HG03575 (cell line): ENCODE data around the gene TRIM14.
"Not testable (repeated sequence)": the region's sequence is repeated elsewhere in the genome, so short reads cannot be mapped to it uniquely, and the experiment has no call there.

Experiments
- ATAC-seq: cut with Tn5 transposase; IDR thresholded peaks from one replicate; pipeline ENCODE4 v1.9.1; 2021; ENCODE audit not compliant: unreplicated experiment, insufficient number of reproducible peaks, low FRiP score; ENCODE audit errors: extremely low read depth

TRIM14 gene

DNA sequence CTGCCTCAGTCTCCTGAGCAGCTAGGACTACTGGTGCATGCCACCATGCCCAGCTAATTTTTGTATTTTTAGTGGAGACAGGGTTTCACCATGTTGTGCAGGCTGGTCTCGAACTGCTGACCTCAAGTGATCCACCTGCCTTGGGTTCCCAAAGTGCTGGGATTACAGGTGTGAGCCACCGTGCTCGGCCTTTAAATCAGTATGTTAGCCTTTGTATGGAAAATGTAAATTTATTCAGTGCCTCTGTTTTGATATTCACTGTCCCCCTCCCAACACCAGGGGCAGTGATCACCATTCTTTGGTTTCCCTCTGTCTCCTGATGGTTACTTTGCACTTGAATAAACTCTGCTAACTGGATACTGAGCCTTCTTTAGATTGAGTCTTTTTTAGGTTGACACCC is 28.3 kb downstream of the TRIM14 start:
- not testable (repeated sequence) for ATAC-seq

DNA sequence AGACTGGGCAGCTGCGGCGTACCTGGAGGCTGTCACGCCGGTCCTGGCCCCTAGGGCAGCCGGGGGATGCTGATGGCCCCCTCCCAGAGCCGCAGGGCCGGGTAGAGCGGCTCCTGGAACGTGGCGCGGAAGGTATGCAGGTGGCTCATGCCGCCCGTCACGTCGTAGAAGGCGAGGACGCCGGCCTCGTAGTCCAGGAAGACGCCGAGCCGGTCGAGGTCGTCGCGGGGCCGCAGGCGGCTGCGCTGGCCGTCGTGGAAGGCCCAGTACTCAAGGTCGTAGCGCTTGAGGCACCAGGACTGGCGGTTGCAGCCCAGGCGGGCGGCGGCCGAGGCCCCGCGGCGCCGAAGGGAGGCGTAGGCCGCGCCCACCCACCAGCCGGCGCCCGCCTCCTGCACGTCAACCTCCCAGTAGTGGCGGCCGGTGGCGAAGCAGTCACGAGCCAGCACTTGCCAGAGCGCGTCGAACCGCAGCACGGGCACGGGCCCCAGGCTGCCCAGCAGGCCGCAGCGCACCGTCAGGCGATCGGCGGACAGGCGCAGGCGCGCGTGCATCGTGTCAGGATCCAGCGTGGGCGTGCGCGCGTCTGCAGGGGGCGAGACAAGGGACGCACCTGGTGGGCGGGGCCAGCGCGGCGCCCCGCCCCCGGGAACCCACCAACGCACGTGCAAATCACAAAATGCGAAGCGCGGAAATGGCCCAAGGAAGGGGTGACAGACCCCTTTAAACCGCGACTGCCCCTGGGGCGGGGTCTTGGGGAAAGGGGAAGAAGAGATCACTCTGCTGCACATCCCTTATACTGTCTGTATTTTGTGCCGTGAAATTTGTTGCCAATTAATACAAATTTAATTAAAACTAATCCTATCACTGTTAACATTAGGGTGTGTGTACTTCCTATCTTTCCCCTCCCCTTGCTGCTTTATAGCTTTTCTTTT is 31.3 kb downstream of the TRIM14 start:
- no peak for ATAC-seq

DNA sequence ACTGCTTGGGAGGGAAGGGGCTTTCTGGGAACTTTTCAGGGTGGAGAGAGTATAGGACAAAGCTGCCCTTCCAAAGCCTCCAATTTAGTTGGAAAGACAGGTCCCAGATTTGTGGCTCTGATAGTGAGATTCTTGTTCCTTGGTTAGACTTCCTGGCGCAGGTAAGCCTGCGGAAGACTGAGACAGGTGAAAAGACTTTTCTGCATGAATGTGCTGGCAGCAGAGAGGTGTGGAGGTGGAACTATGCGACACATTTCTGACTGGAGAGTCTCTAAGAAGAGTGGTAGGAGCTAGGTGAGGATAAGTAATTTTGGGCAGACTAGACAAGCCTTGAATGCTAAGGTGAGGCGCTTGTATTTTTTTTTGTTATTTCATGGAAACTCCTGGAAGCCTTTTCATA is 32.6 kb downstream of the TRIM14 start:
- no peak for ATAC-seq

DNA sequence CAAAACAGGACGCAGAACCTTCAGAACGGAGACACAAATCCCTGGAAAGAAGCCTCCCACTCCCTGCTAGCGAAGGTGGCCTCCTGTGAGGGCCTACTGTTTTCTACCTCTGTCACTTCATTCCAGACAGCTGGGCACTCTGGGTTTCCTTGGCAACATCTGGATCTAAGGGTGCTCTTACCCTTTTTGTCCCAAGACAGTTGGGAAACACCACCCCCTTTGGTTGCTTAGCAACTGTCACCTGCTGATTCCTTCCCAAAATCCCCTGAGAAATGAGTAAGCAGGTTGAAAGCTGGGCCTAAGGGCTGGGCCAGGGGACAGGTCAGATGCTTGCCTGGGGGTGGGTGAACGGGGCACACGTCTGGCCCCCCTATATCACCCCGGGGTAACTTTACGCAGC is 33.1 kb downstream of the TRIM14 start:
- no peak for ATAC-seq

DNA sequence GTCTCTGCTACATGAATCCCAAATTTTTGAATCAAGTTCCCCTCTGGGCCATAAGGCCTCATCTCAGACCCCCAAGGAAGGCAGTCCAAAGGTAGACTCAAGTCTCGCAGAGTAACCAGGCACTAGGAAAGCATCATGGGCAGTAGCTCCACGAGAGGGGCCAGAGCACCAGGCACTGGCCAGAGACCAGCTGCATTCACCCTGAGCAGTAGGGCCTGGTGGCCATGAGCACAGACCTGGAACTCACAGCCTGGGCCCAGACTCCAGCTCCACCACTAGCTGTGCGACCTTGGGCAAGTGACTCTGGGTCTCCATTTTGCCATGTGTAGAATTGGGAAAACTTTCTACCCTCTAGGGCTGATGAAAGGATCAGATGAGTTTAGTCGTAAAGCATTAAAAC is 34.0 kb downstream of the TRIM14 start:
- no peak for ATAC-seq

DNA sequence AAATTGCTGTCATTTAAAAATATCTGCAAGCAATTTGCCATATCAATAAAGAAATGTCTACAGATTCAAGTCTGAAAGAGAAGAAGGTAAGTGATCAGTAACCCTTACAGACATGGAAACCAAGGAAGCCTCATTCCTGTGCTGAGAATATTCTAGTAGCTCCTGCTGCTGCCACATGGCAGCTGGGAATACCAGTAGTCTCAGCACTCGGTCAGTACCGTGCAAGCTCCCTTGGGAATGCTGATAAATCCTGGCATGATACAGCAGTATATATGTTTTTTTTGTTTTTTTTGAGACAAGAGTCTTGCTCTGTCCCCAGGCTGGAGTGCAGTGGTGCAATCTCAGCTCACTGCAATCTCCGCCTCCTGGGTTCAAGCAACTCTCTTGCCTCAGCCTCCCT is 34.6 kb downstream of the TRIM14 start:
- no peak for ATAC-seq

- no peak for ATAC-seq
Measured at GRCh38 chr9:98083566-98084183, 35.3 kb downstream of the TRIM14 start.

DNA sequence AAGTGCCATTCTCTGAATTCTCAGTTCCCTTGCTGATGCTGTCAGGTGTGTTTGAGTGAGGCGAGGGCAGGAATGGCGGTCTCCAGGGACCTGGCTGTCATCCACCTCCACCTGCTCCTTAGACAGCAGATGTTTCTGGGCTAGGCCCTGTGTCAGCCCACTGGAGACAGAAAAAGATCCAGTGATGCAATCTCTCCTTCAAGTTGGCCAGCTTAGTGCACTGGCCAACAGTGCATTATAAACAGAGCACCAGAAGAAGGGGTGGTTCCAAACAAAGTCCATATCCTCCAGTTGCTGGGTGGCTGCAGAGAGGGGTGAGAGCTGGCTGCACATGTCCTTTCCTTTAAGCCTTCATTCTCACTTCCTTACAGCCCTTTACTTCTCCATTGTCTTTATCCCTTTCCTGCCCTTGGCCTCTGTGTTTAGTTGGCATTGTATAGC is 35.9 kb downstream of the TRIM14 start:
- no peak for ATAC-seq

- no peak for ATAC-seq
Measured at GRCh38 chr9:98081477-98082219, 37.4 kb downstream of the TRIM14 start.

DNA sequence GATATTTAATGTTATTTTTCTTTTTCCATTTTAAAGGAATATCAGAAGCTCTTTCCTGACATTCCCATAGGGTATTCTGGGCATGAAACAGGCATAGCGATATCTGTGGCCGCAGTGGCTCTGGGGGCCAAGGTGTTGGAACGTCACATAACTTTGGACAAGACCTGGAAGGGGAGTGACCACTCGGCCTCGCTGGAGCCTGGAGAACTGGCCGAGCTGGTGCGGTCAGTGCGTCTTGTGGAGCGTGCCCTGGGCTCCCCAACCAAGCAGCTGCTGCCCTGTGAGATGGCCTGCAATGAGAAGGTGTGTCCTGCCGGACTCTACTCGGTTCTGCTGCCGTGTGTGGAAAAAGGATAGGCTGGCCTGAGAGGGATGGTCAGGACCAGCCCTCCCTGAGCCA is 38.2 kb downstream of the TRIM14 start:
- ATAC-seq, result no peak

DNA sequence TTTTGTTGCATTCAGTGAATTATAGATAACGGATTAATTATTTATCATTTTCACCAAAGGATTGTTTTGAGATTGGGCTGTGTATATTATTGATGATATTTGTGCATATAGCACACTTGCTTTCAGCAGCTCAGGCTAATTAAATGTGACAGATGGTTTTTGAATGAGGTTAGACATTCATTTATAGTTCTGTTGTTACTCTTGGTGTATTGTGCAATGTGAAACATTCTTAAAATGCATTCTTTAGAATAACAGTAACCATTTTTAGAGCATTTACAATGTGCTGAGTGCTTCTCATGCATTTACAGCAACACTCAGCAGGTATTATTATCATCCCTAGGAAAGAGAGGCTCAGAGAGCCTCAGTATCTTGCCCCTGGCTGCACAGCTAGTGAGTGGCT is 38.7 kb downstream of the TRIM14 start:
- no peak for ATAC-seq

GRCh38 chr9:98078895-98079294 is 40.1 kb downstream of the TRIM14 start:
- no peak for ATAC-seq

- not testable (repeated sequence) for ATAC-seq
Measured at GRCh38 chr9:98076514-98076890, 42.5 kb downstream of the TRIM14 start.

DNA sequence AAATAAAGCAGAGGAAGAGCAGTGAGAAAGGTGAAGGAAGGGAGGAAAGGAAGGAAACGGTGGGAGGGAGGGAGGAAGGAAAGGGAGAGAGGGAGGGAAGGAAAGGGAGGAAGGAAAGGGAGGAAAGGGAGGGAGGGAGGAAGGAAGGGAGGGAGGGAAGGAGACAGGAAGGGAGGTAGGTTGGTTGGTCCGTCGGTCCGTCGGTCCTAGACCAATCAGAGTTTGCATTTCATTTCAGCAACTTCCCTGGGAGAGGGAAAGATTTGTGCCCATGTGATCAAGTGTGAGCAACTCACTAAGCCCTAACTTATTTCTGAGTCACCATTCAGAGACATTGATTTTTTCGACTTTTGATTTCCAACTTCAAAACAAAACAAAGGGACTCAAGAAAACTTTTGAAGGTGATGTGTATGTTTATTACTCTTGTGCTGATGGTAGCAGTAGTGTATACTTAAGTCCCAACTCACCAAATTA is 43.7 kb downstream of the TRIM14 start:
- no peak for ATAC-seq

DNA sequence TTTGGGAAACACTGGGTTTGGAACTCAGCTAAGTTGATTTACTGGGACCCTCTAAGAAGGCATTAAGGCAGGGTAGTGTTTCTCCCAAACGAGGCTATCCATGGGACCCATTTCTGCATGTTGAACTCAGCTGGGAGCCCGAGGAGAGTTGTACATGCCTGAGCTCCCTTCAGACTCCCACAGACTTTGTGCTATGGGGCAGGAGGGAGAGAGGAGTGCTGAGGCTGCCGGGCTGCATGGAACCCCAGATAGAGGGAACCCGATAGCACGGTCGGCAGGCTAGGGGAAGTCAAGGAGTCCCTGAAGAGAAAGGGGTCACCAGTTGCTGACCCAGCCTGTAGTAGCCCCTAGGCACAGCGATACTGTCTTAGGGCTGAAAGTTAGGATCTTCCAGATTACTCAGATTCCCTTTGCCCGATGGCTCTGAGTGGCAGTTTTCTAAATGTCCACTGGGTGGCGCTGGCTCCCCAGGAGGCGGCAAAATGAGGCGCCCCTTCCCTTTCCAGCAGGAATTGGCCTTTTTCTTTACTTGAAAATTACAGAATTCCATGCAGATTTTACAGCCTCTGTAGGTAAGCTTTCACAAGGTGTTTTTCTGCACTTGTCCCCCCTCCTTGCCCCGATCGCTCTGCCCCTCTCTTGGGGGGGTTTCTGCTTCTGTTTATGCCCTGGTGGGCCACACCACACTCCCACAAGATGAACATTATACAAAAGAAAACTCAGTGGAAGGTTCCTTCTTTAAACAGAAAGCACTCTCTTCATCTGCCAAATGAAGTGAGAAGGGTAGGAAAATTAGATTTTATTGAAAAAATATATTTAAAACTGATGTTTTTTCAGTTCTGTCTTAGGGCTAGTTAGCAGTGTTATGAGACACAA is 44.7 kb downstream of the TRIM14 start:
- no peak for ATAC-seq

GRCh38 chr9:98071737-98072136 is 47.3 kb downstream of the TRIM14 start:
- ATAC-seq, result no peak

GRCh38 chr9:98070704-98071103 is 48.3 kb downstream of the TRIM14 start:
- no peak for ATAC-seq

DNA sequence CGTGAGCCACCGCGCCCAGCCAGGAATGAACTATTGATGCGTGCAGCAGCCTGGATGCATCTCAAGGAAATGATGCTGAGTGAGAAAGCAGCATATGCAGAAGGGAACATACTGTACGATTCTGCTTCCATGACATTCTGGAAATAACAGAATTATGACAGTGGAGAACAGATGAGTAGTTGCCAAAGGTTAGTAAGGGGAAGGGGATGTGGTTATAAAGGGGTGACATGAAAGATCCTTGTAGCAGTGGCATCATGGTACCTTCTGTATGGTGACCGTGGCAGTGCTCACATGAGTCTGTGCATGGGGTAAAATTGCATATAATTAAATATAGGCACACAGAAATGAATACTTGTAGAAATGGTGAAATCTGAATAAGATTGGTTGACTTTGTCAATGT is 49.5 kb downstream of the TRIM14 start:
- no peak for ATAC-seq

GRCh38 chr9:98067184-98067583 is 51.8 kb downstream of the TRIM14 start:
- no peak for ATAC-seq
